Stimulated activated CD4-positive, alpha-beta T cell treated with anti-CD3 and anti-CD28 coated beads, Interleukin-12 subunit alpha, Interleukin-12 subunit beta, amount 100 ng/mL, for 48 hours (primary cell): ENCODE data around the gene TPSB2.
"Not testable (repeated sequence)": the region's sequence is repeated elsewhere in the genome, so short reads cannot be mapped to it uniquely, and the experiment has no call there.

Experiments
- DNase-seq, 3 donors: peaks; one replicate each; pipeline ENCODE4 v3.0.0-alpha.2; 2020; ENCODE audit warnings: low read depth in 2 of 3, low spot score in 1 of 3

Gene TPSB2

DNA sequence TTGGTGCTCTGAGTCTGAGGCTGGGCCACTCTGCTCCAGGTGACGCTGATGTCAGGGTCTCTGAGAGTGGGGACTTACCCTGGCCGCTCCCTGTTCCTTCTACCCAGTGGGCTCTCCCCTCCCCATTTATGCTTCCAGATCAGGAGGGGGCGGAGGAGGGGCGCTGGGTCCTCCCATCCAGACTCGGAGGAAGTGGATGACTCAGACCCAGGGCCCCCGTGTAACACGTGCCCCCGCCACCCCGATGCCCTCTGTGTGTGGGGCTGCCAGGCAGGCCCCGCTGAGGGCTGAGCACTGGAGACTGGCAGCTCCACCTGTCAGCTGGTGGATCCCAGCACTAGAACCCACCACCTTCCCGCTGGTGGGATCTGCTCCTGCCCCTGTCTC lies at the start of gene TPSB2:
Gene TPSB2, minus strand, starts transcription at position 101 of the 387 bp plus-strand sequence. CDS start 233 bp downstream, outside the sequence.
- not testable (repeated sequence) for DNase-seq

DNA sequence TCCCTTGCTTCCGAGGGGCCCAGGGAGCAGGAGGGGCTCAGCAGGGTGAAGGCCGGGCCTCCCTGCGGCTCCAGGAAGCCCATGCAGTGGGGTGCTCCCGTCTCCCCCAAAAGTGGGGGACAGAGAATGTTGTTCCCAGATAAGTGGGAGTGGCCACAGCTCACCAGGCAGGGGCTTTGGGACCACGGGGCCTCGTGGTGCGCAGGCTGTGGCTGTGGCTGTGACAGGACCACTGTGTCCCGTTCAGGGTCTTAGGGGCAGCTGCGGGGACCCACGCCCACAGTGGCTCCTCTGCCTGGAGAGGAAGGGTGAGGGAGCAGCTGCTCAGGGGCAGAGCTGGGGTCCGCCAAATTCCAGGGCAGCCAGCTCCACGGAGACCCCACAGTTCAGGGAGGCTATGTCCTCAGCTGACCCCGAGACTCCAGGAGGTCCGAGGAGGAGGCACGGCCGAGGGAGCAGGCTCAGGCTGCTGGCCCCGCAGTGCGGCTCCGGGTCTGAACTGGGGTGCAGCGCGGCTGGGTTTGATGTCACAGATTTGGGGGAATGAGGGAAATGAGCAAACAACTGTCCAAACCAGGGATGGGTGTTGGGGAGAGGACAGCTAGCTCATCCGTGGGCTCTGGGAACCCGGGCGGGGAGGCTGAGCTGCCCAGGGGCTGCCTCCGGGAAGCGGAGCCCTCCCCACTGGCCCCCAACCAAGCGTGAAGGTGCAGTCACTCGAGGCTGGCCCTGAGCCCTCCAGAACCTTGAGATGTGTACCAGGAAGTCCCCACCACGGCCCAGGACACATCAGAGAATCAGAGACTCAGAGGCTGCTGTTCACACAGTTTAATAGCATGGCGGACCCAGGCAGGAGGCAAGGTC lies 49.3 kb upstream of the TPSB2 start:
- no peak for DNase-seq

DNA sequence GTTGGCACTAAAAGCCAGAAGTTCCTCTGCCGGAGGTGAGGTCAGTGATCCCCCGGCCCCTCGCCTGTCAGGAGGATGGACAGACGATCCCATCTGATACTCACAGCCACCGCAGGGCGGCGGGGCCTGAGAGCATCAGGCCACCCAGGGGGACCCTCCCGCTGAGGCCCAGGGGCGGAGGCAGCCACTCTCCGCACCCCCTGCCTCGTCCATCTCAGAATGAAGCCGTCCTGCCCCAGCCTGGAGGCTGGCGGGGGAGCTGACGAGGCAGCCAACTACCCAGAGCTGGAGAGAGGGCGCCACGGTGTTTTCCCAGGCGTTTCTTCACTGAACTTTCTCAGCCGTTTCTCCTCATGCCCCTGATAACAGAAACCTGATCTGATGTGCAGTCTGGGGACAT lies 48.5 kb upstream of the TPSB2 start:
- DNase-seq, result no peak

DNA sequence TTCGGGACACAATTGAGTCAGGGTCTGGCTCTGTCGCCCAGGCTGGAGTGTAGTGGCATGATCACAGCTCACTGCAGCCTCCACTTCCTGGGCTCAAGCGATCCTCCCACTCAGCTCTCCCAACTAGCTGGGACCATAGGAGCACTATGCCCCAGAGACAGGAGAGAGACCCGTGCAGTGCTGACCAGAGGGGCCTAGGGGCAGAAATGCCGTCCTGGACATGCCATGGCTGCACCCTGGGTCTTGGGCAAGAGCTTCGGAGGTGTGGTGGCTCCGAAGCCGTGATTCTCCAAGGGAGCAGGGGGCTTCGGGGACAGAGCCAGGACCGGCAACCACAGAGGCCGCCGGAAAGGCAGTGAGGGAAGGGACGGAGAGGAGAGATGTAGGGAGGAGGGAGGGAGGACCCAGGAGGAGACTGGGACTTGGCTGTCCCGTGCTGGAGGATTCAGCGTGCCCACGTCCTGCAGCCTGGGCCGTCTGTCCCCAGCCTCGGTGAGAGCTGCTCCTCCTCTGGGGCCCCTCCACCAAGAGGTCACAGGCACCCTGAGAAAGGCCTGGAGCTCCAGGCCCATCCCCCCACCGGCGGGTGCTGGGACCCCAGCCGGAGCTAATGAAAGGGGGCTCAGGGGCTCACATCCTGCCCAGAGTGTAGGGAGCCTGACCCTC lies 47.8 kb upstream of the TPSB2 start:
- no peak for DNase-seq

DNA sequence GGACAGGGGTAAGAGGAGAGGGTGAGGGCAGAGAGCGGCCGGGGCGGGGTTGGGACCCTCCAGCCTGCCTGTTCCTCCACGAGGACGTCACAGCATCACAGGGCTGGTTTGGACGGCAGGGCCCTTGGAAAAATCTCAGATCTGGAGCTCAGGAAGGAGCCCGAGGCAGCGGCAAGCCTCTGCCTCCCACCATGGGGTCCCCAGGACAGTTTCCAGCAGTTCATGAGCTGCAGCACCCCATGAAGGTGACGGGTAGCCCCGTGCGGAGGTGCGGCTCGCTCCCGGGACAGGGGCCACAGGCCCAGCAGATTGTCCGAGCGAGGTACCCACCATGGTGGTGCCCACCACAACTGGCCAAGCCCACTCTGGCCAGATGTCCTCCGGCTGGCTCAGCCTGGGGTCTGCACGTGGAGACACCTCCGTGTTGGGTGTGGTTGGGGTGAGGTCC lies 47.2 kb upstream of the TPSB2 start:
- no peak for DNase-seq

DNA sequence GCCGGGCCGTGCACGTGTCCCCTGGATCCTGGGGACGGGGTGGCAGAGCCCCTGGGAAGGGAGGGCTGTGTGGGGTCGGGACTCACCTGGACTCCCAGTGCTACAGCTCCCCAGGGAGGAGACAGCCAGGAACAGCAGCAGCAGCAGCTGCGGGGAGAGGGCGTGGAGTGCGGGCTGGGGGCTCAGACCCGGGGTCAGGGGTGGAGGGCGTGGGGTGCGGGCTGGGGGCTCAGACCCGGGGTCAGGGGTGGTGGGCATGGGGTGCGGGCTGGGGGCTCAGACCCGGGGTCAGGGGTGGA lies 46.5 kb upstream of the TPSB2 start:
- DNase-seq, result no peak

DNA sequence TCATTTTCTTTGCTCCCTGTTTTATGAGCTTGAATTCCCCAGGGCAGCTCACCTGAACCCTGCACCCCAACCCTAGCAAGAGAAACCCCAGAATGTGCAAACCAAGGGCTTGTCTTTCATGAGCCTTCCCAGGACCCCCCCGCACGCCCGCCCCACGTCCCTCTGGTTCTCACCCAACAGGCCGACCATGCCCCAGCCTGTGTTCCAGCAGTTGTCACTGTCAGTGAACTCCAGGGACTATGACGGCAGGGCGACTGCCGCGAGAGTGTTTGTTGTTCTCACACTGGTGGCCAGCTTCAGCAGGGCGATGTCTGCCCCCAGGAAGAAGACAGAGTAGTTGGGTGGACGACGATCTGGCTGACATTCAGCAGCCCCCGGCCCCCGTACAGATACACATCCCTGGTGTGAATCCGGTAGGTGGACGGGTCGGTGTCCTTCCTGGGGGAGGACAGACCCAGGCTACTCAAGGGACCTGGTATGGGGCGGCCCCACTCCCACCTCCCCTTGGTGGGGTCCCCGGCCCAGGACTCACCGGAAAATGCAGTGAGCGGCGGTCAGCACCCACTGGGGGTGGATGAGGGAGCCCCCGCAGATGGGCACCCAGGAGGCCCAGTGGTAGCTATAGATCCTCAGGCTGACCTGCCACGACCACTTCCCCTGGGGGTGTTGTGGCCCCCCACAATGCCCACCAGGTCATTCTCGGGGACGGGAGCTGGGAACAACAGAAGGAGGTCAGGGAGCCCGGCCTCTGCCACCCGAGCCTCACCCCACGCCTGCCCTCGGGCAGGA lies 46.0 kb upstream of the TPSB2 start:
- no peak for DNase-seq

DNA sequence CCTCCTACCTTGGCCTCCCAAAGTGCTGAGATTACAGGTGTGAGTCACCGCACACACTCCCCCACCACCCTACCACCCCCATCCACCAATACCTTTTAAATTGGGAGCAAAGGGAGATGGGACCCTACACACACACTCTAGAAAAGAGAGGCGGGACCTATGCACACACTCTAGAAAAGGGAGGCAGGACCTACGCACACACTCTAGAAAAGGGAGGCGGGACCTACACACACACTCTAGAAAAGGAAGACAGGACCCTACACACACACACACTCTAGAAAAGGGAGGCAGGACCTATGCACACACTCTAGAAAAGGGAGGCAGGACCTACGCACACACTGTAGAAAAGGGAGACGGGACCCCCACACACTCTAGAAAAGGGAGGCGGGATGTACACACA lies 44.8 kb upstream of the TPSB2 start:
- no peak for DNase-seq

DNA sequence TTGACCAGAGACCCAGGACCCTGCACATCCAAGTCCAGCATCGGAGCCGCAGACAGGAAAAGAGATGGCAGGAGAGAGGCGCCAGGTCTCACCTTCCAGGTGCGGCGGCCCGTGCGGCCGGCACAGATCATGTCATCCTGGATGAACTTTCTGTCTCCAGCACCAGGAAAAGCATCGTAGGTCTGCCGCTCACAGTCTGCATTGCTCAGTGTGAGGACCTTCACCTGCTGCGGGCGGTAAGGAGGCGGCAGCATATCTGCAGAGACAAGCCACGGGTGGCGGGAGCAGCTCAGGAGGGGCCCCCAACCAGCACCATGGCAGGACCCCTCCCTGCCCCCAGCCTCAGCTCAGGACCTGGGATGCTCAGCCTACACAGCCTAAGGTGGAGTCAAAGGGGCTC lies 43.8 kb upstream of the TPSB2 start:
- DNase-seq, result no peak

DNA sequence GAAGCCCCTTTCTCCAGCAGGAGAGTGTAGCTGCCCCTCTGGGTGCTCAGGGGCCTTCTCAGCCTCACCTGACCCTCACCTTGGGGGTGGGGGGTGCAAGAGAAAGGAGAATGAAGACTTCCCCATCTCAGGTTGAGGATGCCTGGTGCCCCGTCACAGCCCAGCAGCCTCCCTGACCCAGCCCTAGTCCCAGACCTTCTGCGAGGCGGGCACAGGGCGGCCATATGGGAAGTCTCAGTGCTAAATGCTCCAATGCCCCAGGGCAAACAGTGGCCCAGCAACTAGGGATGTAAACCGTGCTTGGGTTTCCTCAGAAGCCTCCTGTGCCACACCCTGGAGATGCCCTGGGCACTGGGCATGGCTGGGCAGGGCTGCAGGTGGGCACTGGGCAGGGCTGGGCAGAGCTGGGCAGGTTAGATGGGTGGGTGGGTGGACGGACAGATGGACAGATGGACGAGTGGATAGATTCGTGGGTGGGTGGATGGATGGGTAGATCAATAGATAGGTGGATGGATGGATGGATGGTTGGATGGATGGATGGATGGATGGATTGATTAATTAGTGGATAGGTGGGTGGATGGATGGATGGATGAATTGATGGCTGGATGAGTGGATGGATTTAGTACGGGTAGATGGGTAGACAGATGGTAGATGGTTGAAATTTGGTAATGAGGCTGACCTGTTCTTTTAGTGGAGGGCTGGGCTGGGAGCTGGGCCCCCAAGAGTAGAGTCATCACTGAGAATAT lies 42.6 kb upstream of the TPSB2 start:
- DNase-seq, result no peak

DNA sequence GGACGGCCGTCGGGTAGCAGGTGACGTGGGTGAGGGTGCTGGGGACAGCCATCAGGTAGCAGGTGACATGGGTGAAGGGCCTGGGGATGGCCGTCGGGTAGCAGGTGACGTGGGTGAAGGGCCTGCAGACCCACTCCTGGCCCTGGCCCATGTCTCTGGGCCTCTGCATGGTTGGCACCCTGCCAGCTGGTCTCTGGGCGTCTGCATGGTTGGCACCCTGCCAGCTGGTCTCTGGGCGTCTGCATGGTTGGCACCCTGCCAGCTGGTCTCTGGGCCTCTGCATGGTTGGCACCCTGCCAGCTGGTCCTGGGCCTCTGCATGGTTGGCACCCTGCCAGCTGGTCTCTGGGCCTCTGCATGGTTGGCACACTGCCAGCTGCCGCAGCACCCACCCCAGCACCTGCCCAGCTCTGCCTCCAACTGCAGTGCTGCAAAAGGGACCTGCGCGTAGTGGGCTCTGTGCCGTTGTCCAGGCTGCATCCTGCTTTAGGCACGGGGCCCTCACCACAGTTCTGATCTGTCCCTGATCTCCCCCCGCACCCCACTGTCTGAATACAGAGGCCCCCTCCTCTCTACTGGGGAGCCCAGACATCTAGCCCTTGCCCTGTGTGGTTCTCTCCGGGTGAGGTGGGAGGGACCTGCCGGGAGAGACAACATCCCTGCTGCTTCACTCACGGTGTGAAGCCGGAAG lies 41.9 kb upstream of the TPSB2 start:
- not testable (repeated sequence) for DNase-seq

DNA sequence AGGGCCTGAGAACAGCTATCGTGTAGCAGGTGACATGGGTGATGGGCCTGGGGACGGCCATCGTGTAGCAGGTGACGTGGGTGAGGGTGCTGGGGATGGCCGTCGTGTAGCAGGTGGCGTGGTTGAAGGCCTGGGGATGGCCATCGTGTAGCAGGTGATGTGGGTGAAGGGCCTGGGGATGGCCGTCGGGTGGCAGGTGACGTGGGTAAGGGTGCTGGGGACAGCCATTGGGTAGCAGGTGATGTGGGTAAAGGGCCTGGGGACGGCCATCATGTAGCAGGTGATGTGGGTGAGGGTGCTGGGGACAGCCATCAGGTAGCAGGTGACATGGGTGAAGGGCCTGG lies 41.4 kb upstream of the TPSB2 start:
- no peak for DNase-seq

DNA sequence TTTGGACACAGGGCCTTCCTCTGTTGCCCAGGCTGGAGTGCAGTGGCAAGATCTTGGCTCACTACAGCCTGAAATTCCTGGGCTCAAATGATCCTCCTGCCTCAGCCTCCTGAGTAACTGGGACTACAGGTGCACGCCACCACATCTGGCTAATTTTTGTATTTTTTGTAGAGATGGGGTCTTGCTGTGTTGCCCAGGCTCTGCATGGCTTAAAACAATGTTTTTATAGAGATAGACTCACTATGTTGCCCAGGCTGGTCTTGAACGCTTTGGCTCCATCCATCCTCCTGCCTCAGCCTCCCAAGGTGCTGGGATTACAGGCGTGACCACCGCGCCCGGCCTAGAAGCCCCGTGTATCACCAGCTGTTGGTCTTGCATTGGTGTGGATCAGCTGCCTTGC lies 39.4 kb upstream of the TPSB2 start:
- not testable (repeated sequence) for DNase-seq

DNA sequence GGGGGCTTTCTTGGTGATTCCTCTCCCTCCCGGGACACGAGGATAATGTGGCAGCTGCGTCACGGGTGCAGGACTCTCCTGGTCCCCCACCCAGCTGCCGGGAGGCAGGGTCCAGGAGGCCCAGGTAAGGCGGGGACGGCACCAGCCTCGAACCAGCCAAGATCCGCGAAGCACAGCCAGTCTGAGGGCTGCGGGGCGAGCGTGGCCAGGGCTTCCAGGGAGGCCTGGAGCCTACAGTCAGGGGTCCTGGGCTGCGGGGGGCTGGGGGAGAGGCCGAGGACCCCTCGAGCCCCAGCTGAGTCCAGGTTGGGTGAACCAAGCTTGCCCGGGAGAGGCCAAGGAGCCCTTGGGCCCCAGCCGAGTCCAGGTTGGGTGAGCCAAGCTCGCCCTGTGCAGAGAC lies 35.8 kb upstream of the TPSB2 start:
- DNase-seq, result no peak

DNA sequence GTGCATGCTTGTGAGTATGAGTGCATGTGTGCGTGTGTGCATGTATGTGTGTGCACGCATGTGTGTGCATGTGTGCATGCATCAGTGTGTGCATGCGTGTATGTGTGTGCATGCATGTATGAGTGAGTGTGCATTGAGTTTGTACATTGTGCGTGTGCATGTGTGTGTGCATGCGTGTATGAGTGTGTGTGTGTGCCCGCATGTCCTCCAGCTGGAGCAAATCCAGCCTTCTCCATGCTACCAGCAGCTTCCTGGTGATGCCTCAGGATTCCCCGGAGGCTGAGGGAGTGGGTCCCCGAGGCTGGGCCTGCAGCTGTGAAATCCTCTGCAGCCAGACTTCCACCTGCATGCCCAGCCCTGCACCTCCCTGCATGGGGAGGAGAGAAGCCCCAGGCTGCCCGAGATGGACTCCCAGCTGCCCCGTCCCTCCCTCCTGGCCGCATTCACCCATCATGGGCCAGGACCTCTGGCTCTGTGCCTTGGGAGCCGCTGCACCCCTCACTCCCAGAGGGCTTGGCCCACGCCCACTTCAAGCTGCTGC lies 35.2 kb upstream of the TPSB2 start:
- no peak for DNase-seq

DNA sequence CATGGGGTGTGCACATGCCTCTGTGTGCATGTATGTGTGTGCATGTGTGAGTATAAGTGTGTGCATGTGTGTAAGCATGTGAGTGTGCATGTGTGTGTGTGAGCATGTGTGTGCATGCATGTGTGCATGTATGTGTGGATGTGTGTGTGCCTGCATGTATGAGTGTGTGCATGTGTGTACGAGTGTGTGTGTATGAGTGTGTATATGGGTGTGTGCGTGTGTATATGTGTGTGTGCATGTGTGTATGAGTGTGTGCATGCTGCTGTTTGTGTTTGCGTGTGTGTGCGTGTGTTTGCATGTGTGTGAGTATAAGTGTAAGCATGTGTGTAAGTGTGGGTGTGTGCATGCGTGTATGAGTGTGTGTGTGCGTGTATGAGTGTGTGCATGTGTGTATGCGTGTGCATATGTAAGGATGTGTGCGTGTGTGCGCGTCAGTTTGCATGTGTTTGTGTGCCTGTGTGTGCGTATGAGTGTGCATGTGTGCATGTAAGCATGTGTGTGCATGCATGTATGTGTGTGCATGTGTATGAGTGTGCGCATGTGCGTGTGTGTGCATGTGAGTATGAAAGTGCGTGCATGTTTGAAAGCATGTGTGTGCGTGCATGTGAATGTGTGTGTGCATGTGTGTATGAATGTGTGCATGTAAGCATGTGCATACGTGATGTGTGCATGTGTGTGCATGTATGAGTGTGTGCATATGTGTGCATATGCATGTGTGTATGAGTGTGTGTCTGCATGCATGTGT lies 34.5 kb upstream of the TPSB2 start:
- no peak for DNase-seq

DNA sequence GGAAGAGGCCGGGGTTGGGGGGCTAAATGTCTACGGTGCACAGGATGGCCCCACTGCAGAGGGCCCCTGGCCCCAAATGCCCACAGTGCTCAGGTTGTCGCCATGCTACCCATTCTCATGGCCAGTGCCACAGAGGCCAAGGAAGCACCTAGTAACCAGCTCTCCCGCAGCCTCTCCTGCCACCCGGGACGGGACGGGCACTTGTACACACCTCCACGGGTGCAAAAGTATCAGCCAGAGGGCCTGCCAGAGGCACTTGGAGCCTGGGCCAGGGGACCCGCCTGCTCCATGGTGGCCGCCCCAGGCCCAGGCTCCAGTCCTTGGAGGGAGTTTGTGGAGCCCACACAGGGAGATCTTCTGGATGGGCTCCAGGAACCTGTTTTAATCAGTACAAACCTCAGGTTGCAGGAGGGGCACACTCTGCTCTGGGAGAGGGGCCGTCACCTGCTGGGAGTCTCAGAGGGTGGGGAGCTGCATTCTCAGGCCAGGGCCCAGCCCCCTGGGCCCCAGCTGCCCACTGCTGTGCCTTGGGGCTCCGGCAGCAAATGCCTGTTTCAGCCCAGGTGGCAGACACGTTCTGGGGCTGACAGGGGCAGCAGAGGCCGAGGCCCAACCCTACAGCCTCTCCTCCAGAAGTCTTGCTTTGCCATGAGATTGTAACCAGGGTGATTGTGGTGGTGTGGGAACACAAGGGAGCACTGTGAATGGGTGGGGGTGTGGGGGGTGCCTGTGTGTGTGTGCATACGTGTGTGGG lies 33.8 kb upstream of the TPSB2 start:
- no peak for DNase-seq

DNA sequence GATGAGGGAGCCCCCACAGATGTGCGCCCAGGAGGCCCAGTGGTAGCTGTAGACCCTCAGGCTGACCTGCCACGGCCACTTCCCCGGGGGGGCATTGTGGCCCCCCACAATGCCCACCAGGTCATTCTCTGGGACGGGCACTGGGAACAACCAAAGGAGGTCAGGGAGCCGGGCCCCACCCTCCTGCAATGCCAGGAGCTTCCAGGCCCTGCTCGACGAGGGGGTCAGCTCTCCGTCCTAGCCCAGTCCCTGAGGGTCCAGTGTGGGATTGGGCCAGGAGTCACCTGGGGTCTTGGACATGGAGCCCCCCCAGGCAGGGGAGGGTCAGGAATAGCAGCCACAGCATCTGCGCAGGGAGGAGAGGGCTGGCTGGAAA lies 32.9 kb upstream of the TPSB2 start:
- DNase-seq, result no peak

DNA sequence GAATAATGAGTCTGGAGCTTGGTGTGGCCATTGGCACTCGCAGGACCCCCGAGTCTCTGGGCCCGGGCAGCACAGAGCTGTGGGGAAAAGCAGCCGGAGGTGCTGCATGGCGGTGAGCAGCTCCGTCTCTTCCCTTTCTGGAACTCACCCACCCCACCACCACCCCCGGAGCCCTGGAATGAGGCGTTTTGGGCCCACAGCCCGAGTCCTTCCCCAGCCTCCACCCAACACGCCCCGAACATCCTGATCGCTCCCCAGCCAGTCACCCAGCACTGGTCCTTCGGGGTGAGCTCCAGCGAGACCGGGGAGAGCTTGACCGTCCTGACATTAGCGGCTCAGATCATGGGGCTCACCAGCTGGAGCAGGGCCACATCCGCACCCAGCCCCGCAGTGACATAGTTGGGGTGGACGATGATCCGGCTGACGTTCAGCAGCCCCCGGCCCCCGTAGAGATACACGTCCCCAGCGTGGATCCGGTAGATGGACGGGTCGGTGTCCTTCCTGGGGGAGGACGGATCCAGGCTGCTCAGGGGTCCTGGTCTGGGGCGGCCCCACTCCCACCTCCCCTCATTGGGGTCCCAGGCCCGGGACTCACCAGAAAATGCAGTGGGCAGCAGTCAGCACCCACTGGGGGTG lies 32.3 kb upstream of the TPSB2 start:
- DNase-seq, result no peak
